Measurements from ENCODE around the gene MOB3A.

DNA sequence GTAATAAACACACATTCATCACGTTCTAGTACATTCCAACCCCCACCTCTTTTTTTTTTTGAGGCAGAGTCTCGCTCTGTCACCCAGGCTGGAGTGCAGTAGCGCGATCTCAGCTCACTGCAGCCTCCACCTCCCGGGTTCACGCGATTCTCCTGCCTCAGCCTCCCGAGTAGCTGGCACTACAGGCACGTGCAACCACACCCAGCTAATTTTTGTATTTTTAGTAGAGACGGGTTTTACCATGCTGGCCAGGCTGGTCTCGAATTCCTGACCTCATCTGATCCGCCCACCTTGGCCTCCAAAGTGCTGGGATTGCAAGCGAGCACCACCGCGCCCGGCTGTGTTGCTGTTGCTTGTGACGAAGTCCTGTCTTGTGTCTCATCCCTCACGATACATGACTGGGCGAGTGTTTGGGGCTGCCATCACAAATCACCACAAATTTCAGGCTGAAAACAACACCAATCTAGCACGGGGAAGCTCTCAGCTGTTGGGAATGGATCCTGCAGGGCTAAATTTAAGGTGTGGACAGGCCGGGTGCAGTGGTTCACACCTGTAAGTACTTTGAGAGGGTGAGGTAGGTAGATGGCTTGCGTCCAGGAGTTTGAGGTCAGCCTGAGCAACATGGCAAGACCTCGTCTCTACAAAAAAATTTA lies 15.7 kb downstream of the MOB3A start:
- TF ChIP-seq, protein P1, sequence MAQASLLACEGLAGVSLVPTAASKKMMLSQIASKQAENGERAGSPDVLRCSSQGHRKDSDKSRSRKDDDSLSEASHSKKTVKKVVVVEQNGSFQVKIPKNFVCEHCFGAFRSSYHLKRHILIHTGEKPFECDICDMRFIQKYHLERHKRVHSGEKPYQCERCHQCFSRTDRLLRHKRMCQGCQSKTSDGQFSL (CRISPR knock-in tag; IDR thresholded peaks at IDR 0.05) = no peak
- TF ChIP-seq, protein P1 (tag; IDR thresholded peaks at IDR 0.05) = no peak
- TF ChIP-seq, protein P2, sequence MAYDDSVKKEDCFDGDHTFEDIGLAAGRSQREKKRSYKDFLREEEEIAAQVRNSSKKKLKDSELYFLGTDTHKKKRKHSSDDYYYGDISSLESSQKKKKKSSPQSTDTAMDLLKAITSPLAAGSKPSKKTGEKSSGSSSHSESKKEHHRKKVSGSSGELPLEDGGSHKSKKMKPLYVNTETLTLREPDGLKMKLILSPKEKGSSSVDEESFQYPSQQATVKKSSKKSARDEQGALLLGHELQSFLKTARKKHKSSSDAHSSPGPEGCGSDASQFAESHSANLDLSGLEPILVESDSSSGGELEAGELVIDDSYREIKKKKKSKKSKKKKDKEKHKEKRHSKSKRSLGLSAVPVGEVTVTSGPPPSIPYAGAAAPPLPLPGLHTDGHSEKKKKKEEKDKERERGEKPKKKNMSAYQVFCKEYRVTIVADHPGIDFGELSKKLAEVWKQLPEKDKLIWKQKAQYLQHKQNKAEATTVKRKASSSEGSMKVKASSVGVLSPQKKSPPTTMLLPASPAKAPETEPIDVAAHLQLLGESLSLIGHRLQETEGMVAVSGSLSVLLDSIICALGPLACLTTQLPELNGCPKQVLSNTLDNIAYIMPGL (CRISPR knock-in tag; IDR thresholded peaks at IDR 0.05) = no peak
- TF ChIP-seq, protein P3, sequence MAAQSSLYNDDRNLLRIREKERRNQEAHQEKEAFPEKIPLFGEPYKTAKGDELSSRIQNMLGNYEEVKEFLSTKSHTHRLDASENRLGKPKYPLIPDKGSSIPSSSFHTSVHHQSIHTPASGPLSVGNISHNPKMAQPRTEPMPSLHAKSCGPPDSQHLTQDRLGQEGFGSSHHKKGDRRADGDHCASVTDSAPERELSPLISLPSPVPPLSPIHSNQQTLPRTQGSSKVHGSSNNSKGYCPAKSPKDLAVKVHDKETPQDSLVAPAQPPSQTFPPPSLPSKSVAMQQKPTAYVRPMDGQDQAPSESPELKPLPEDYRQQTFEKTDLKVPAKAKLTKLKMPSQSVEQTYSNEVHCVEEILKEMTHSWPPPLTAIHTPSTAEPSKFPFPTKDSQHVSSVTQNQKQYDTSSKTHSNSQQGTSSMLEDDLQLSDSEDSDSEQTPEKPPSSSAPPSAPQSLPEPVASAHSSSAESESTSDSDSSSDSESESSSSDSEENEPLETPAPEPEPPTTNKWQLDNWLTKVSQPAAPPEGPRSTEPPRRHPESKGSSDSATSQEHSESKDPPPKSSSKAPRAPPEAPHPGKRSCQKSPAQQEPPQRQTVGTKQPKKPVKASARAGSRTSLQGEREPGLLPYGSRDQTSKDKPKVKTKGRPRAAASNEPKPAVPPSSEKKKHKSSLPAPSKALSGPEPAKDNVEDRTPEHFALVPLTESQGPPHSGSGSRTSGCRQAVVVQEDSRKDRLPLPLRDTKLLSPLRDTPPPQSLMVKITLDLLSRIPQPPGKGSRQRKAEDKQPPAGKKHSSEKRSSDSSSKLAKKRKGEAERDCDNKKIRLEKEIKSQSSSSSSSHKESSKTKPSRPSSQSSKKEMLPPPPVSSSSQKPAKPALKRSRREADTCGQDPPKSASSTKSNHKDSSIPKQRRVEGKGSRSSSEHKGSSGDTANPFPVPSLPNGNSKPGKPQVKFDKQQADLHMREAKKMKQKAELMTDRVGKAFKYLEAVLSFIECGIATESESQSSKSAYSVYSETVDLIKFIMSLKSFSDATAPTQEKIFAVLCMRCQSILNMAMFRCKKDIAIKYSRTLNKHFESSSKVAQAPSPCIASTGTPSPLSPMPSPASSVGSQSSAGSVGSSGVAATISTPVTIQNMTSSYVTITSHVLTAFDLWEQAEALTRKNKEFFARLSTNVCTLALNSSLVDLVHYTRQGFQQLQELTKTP (IDR thresholded peaks at IDR 0.05; ENCODE audit: low read depth in 1 of 2, partially characterized antibody in 2 of 2) = no peak
- TF ChIP-seq MYC (IDR thresholded peaks at IDR 0.05; ENCODE audit: low read depth, low read length) (no peak), MYC (CRISPR knock-in tag; IDR thresholded peaks at IDR 0.05; ENCODE audit: borderline replicate concordance, low read depth) (no peak), EZH2 (IDR thresholded peaks at IDR 0.05; ENCODE audit: borderline replicate concordance, low read depth, low read length) (no peak)
- TF ChIP-seq, protein P4, sequence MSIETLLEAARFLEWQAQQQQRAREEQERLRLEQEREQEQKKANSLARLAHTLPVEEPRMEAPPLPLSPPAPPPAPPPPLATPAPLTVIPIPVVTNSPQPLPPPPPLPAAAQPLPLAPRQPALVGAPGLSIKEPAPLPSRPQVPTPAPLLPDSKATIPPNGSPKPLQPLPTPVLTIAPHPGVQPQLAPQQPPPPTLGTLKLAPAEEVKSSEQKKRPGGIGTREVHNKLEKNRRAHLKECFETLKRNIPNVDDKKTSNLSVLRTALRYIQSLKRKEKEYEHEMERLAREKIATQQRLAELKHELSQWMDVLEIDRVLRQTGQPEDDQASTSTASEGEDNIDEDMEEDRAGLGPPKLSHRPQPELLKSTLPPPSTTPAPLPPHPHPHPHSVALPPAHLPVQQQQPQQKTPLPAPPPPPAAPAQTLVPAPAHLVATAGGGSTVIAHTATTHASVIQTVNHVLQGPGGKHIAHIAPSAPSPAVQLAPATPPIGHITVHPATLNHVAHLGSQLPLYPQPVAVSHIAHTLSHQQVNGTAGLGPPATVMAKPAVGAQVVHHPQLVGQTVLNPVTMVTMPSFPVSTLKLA (conservative IDR thresholded peaks at IDR 0.05) = no peak

All from K562 (cell line).